NCI-H2107 (cell line): ENCODE results near the gene MMP25.

Experiments used
- DNase-seq: peaks from one replicate; lab custom pipeline; 2025; lab: John Stamatoyannopoulos, UW

MMP25 gene

DNA sequence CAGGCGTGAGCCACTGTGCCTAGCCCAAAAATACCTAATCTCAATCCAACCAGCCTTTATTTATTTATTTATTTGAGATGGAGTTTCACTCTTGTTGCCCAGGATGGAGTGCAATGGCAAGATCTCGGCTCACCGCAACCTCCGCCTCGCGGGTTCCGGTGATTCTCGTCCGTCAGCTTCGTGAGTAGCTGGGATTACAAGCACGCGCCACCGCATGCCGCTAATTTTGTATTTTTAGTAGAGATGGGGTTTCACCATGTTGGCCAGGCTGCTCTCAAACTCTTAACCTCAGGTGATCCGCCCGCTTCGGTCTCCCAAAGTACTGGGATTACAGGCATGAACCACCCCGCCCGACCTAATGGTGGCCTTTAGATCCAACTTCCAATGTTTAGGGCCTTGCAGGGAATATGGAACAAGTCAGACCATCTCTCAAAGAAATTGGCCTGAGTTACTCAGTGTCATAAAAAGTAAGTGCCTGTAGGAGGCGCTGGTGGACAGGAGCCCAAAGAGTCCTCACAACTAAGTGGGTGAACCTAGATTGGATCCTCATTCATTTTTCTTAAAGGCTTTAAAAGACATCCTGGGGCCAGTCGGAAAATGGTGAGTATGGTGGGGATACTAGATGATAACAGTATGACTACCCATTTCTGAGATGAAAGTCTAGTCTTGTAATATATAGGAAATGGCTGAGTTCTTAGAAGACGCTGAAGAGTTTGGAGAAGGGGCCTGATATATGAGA is 48.1 kb downstream of the MMP25 start:
- no peak for DNase-seq

DNA sequence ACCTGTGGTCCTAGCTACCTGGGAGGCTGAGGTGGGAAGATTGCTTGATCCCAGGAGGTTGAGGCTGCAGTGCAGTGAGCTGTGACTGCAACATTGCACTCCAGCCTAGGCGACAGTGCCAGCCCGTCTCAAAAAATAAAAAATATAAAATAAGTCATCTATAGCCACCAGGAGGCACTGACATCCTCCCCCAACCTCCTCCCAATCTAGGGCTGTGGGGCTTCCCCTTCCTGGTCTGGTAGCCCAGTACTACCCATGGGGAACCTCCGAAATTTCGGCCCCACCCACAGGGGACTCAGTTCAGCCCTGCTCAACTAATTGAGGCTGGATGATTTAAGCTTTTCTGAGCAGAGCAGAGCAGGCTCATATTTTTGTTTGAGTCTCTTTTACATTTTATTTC is 49.5 kb downstream of the MMP25 start:
- DNase-seq = no peak

DNA sequence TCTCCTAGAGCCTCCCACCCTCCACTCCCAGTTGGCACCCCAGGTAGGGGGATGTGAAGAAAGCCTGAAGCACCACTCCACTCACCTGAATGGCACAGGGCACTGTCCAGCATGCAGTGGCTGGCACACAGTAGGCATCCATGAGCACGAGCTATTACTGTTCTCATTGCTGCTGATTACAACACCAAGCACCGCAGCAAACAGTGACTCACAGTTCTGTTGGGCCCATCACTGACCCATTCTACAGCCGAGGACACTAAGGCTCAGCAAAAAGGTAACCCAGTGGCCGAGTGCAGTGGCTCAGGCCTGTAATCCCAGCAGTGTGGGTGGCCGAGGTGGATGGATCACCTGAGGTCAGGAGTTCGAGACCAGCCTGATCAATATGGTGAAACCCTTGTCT is 50.0 kb downstream of the MMP25 start:
- no peak for DNase-seq

DNA sequence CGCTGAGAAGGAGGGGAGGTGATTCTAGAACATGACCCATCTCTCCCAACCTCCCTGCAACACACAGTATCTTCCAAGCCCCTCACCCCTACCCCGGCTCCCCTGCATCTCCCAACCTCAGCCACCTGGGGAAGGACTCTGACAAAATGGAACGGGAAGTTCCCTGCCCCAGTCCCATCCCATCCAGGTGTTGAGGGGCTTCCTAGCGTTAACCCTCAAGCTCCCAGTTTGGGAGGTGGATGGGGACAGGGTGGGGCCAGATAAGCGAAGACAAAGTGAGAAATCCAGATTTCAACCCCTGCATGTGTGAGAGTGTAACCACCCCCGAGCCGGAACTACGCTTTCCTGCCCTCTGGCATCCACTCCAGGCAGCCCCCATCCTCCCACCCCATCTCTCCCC is 50.9 kb downstream of the MMP25 start:
- DNase-seq = no peak

DNA sequence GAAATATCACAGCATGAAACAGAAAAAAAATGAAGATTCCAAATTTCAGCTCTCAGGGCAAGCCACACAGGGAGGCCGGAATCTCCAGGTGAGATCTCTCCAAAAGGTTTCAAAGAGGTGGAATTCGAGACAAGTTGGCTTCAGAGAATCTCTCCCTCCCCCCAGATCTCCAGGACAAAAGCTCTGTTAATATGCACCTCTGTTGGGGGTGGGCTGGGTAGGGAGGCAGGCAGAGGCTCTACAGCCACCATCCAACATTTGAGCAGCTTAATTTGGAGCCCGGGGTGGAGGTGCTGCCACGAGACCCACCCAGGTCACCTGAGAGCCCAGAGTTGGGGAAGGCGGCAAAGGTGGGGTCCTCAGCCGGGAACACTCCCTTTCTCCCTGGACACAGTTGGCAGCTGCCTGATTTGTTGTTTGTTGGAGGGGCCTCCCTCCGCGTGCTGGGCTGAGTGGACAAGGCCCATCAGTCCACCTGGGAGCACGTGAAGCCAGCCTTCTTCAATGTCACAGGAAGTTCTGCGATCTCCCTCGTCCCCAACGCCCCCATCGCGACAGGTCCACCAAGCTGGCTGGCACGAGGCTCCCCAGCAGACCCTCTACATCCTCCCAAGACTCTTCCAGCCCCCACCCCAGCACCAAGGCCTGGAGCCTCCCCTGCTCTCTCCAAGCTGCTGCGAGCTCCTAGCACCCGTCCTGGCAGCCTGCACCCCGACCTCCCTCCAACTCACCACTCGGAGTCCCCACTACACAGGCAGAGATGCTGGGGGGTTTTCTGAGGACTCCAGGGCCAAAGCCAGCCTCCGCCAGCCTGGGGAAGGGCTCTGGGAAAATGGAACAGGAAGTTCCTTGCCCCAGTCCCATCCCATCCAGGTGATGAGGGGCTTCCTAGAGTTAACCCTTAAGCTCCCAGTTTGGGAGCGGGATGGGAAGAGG is 52.4 kb downstream of the MMP25 start, which contains the start of gene ZSCAN10:
TSS of gene ZSCAN10 (minus strand) at position 836 of the 936 bp plus-strand sequence. CDS start 6,357 bp downstream, outside the sequence.
- no peak for DNase-seq

DNA sequence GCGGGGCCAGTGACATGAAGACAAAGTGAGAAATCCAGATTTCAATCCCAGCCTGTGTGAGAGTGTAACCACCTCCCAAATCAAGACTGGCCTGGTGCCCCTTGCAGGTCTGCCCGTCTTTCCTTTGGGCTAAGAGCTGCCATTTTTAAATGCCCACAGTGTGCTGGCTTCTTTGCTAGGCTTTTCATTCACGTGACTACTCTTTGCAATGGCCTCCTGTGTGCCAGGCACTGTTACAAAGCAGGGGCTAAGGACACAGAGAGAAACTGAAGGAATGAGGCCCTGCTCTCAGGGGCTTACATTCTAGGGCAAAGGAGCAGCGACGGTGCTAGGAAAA is 53.0 kb downstream of the MMP25 start:
- no peak for DNase-seq

DNA sequence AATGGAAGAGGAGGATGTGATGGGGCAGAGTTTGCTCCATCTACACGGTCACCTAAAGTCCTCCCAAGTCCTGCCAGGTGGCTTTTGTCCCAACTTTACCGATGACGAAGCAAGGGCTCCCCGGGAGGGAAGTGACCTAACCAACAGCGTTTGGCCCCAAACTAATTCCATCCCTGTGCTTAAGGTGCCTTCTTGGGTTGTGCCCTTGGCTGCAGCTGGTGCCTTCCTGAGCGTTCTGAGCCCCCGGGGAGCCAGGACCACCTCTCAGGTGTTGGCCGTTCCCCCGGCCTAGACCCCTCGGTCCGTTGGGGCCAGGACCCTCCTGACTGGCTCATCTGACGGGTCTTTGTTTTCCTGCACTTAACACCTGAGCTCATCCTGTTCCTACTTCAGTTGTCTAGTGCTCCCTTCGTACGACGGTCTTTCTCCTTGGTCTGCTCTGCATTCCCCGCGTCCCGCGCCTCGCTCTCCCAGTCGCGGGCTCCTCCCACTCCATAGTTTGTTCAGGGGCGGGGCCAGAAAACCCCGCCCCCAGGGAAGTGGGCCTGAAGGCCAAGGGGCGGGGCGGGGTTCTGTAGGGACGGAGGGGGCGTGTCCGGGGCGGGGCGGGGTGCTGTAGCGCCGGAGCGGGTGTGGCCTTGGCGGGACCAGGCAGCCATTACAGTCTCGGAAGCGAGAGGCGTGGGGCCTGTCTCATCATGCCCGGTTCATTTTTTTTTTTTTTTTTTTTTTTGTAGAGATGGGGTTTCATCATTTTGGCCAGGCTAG is 53.6 kb downstream of the MMP25 start:
- peak; percentile 45 for DNase-seq

DNA sequence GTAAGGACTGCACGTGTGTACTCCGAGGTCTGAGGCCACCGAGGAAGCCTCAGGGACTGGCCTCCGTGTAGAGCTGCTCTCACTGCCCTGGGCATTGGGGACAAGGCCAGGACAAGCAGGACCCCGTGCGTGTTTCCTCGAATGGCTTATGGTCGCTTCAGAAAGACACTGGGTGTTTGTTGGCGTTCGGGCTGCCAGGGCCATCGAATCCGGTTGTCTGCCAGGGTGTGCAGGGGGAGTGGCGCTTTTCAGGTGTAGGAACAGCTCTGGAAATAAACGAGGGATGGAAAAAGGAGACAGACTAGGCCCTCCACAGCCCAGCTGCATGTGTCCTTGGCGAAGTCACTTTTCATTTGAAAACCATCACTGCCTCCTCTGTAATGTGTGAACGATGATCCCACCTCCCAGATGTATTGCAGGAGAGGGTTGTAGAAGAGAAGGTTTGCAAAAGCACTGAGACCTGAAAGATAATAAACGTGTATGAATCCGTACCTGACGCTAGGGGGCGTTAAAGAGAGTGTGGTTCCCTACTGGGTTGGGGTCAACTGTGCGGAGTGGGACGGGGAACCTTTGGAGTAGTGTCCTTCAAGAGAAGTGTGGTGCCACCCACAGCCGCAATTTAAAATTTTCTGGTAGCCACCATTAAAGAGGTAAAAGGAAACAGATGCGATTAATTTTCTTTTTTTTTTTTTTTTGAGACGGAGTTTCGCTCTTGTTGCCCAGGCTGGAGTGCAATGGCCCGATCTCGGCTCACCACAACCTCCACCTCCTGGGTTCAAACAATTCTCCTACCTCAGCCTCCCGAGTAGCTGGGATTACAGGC is 54.9 kb downstream of the MMP25 start:
- no peak for DNase-seq

DNA sequence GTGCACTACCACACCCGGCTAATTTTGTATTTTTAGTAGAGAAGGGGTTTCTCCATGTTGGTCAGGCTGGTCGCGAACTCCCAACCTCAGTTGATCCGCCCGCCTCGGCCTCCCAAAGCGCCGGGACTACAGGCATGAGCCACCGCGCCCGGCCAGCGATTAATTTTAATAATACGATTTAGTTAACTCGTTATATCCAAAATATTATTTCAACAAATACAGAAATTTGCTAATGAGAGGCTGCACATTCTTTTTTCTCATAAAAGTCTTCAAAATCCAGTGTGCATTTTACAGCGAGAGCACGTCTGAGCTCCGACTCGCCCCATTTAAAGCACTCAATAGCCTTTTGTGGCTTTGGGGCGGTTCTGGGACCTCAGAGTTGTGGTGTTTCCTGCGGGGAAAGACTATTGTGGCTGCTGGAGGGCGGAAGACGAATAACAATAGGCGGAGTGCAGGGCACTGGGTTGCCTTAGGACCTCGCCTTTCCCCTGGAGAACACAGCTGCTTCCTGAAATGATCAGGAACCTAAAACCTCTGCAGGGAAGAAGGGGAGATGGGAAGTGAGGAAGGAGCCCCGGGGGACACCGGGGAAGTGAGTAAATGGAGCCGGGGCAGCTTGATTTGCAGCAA is 55.6 kb downstream of the MMP25 start:
- no peak for DNase-seq

DNA sequence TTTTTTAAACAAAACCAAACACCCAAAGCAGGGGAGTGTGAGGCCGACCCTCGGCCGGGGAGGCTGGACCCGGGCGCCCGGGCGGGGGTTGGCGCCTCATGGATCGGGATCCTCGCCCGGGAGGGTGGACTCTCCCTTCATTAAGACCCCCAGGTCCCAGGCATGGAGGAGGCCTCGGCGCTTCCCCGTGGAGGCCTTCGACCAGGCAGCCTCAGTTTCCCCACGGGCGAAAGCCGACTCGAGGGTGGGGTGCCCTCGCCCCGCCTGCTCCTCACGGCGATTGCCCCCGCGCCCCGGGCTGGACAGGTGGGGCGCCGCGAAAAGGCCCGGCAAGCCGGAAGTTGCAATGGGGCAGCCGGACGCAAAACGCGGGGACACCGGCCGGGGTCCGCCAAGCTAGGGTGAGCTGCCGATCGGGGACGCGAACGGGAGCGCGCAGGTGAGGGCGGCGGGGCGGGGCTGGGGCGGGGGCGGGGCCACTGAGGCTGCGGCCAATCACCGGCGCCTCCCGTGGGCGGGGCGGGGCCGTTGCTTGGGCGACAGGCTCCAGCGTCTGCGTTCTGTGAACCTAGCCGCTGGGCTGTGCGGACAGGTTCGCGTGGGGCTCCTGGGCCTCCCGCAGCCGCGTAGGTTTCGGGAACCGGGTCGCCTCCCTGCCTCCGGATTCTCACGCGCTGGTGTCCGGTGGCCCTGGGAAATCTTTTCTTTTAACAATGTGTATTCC is 60.0 kb downstream of the MMP25 start:
- DNase-seq = peak; percentile 90
